Measurements from ENCODE around the gene HOMER2. TPM values are rescaled to one million over a fixed set of nuclear protein-coding genes. Genes with fewer than 3 reads are reported as not detected.

HOMER2 gene
- total RNA-seq, 1 experiment from 2014 or later = 14.2 TPM

DNA sequence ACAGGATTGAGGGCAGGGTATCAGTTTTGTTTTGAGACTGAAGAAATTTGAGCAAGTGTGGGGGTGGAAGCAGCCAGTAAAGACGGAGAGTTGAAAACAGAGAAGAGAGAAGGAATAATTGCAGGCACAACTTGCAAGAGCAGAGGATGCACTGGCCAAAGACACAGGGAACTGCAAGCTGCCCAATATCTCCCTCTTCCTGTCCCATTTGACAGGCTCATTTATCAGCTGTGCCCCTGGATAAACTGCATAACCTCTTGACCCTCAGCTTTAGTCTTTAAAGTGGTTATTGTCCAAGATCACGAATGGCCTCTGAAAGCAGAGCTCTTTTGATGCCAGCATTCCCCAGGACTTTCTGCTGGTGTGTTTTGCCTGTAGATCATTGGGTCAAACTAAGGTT lies 28.5 kb upstream of the HOMER2 start:
- no peak overlapping the region for H3T11ph ChIP-seq (ENCODE audit: low read length)
- no peak overlapping the region for H4K5ac ChIP-seq (ENCODE audit: insufficient read length, low read depth, low read length)
- no peak overlapping the region for H2AK5ac ChIP-seq (ENCODE audit: insufficient read length, low read length)
- no peak overlapping the region for H3K4ac ChIP-seq (ENCODE audit: low read depth, low read length)
- H4K91ac ChIP-seq (ENCODE audit: insufficient read length, low read depth, low read length) = no peak overlapping the region
- no peaks in the 10 kb centered on the region for H3K79me1 ChIP-seq (ENCODE audit: insufficient read depth, low read depth, low read length, poor library complexity, severe bottlenecking)
- H3K4me2 ChIP-seq (ENCODE audit: insufficient read depth, insufficient read length, low read length) = no peak overlapping the region
- H2BK20ac ChIP-seq (ENCODE audit: low read depth, low read length, poor library complexity, severe bottlenecking) = no peak overlapping the region
- no peaks in the 10 kb centered on the region; the same call in 1 of the 2 replicates for H3K4me1 ChIP-seq (ENCODE audit: insufficient read depth, low read length)
- no peak overlapping the region for H2BK5ac ChIP-seq (ENCODE audit: insufficient read length, low read length)
- no peak overlapping the region for H3K14ac ChIP-seq (ENCODE audit: insufficient read depth, low read length)
- peaks cover 0 to 5% of the 10 kb centered on the region in 2 experiments; a peak in 2 of 4 replicates for H3K4me1 Mint-ChIP-seq
- H3K9me3 ChIP-seq (ENCODE audit: control insufficient read depth, low read depth, low read length) = no peaks in the 10 kb centered on the region
- H2BK12ac ChIP-seq (ENCODE audit: insufficient read length, low read depth, low read length) = no peak overlapping the region
- 0 out of 2 replicates have a peak, but pooled peaks cover 3% of the 10 kb centered on the region for H3K27me3 ChIP-seq (ENCODE audit: insufficient read depth, low read length)
- peaks cover 6% of the 10 kb centered on the region for H3K23me2 ChIP-seq (ENCODE audit: insufficient read length, low read depth, low read length, poor library complexity, severe bottlenecking)
- no peak overlapping the region for H3K4me3 Mint-ChIP-seq
- H2BK120ac ChIP-seq (ENCODE audit: low read depth, low read length, poor library complexity, severe bottlenecking) = no peak overlapping the region
- H3K18ac ChIP-seq (ENCODE audit: insufficient read length, low read depth, low read length) = no peak overlapping the region
- peaks cover 23% of the 10 kb centered on the region for H3K27me3 Mint-ChIP-seq (ENCODE audit: low read depth)
- no peak overlapping the region for H3K23ac ChIP-seq (ENCODE audit: insufficient read length, low read depth, low read length)
- no peak overlapping the region for H2AFZ ChIP-seq (ENCODE audit: low read length)
- no peak overlapping the region for H3K56ac ChIP-seq (ENCODE audit: insufficient read length, low read depth, low read length)
- no peak overlapping the region for H3K9ac ChIP-seq (ENCODE audit: extremely low read depth, insufficient read length, low read length)
- no peak for DNase-seq
- H3K9me3 Mint-ChIP-seq = peaks cover 0 to 5% of the 10 kb centered on the region in 2 experiments; a peak in 2 of 5 replicates
- TF ChIP-seq, protein P1, sequence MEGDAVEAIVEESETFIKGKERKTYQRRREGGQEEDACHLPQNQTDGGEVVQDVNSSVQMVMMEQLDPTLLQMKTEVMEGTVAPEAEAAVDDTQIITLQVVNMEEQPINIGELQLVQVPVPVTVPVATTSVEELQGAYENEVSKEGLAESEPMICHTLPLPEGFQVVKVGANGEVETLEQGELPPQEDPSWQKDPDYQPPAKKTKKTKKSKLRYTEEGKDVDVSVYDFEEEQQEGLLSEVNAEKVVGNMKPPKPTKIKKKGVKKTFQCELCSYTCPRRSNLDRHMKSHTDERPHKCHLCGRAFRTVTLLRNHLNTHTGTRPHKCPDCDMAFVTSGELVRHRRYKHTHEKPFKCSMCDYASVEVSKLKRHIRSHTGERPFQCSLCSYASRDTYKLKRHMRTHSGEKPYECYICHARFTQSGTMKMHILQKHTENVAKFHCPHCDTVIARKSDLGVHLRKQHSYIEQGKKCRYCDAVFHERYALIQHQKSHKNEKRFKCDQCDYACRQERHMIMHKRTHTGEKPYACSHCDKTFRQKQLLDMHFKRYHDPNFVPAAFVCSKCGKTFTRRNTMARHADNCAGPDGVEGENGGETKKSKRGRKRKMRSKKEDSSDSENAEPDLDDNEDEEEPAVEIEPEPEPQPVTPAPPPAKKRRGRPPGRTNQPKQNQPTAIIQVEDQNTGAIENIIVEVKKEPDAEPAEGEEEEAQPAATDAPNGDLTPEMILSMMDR (conservative IDR thresholded peaks at IDR 0.05) = no peak
- WGBS (ENCODE audit: extremely low coverage, insufficient read length, low lambda C conversion rate) = no CpG with 5 or more reads among the region's 2 CpGs
- no peaks in the 10 kb centered on the region for H3K79me2 ChIP-seq (ENCODE audit: insufficient read depth, low read length)
- no peak overlapping the region; the same call in 1 of the 2 replicates for H2BK15ac ChIP-seq (ENCODE audit: low read depth, low read length)
- peaks cover 0 to 4% (median 2%) of the 10 kb centered on the region in 3 experiments; a peak in 1 of 7 replicates for H3K36me3 Mint-ChIP-seq (ENCODE audit: insufficient read depth in 1 of 3, low read depth in 3 of 3)
- H3K27ac Mint-ChIP-seq = no peak overlapping the region
- no peak overlapping the region for H3K27ac ChIP-seq (ENCODE audit: insufficient read length, low read depth, low read length)
- no peaks in the 10 kb centered on the region for H4K20me1 ChIP-seq (ENCODE audit: control insufficient read depth, insufficient read depth, insufficient read length)
- no peak overlapping the region for H4K8ac ChIP-seq (replicated peaks; ENCODE audit: insufficient read length, low read depth, low read length)

All from H9 (cell line).